ENCODE data around the gene RNF220.
"Not testable (repeated sequence)": the region's sequence is repeated elsewhere in the genome, so short reads cannot be mapped to it uniquely, and the experiment has no call there.

The RNF220 gene

DNA sequence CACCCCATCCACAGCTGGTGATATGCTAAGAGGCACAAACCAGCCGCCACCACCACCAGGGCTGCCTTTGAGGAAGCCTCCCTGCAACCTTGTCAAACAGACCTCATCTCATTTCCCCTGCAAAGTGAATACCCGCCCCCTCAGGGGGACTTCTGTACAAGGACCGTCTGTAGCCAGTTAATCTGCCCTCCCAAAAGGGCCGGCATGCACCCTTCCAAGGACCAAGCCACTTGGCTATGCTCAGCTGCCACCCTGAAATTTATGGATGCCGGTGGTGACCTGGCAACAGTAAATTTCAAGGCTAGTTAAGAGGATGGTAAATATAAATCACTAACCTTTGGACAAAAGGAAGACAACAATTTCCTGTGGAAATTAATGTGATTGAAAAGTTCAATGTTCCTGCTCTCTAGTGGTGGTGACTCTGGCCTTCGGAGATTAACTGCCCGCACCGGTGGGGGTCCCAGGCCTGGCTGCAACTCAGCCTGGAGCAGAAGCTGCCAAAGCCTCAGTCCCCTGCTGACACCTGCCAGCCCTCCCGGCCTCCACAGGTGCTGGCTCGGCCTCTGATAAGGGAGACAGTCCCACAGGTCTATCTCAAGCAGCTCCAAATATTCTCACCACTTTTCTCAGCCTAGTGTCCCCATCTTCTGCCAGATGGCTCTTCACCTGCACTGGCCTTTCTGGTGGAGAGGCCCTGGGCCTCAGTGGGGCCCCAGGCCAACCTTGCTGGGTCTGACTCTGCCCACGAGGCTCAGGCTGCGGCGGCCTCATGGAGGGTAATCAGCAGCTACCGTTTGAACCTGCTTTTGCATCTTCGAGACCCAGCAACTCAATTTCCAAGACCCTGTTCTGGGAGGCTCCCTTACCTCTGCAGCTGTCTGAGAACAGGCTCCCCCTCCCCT is 257.0 kb downstream of the RNF220 start:
- peak; percentile 62 for DNase-seq

GRCh38 chr1:44662683-44663030 is 257.6 kb downstream of the RNF220 start:
- no peak for DNase-seq

GRCh38 chr1:44663417-44663816 is 258.4 kb downstream of the RNF220 start:
- no peak for DNase-seq

- DNase-seq, result no peak
These were observed 259.8 kb downstream of the RNF220 start for GRCh38 chr1:44664730-44665370.

- DNase-seq, result not testable (repeated sequence)
These were observed 261.7 kb downstream of the RNF220 start for GRCh38 chr1:44666719-44667118.

DNA sequence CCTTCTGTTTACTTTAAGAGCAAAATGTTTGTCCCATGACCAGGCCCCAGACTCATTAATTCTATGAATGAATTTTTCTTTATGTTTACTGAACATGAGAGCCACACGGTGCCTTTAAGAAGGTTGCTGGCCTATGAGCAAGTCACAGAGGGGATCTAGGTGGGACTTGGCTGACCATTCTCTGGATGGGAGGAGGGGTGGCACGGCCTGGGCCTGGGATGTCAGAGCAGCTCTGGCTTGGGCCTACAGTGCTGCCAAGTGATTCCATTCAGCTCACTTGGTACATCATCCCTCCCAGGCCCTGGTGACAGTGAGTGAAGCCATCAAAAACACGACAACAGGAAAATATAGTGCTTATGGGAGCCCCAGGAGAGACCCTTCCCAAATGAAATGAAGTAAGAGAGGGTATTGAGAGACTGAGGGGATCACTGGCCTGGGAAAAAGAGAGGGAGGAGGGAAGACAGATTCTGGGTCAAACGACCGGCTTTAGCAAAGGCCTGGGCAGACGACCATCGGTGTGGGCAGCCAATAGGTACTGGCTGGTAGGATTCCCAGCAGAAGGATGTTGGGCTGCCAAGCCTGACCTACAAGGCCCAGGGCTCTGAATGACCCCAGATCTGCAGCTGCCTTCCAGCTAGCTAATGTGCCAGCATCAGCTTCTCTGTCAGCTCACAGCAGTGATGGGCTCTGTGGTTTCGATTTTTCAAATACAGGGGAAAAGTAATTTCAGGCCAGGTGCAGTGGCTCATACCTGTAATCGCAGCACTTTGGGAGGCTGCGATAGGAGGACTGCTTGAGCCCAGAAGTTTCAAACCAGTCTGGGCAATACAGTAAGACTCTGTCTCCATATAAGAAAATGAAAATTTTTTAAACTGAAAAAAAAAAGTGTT is 265.9 kb downstream of the RNF220 start:
- DNase-seq, result no peak

DNA sequence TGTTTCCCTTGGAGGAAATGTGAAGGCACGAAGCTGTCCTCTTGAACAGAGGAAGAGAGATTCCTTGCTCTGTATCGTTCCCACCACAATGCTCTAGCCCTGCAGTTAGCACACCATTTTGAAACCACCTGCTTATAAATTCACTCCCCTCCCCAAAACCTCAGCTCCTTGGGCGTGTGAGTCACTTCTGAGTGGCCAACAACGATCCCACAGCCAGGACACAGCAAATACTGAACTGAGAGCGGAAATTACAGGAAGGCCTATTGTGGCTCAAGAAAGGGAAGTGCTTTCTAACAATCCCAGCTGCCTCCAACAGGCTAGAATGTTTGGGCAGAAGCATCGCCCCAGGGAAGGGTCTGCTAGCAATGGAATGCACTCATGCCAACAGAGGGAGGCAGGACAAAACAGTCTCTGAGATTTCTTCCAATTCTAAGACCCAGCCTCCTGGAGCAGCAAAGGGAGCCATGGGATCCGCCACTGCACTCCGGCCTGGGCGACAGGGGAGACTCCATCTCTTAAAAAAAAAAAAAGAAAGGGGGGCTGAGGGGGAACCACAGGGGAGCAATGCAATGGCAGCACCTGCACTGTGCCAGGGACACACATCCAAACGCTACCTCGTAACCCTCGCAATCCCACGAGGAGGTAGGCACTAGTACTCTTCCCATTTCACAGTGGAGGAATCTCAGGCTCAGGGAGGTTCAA is 267.4 kb downstream of the RNF220 start:
- no peak for DNase-seq

DNA sequence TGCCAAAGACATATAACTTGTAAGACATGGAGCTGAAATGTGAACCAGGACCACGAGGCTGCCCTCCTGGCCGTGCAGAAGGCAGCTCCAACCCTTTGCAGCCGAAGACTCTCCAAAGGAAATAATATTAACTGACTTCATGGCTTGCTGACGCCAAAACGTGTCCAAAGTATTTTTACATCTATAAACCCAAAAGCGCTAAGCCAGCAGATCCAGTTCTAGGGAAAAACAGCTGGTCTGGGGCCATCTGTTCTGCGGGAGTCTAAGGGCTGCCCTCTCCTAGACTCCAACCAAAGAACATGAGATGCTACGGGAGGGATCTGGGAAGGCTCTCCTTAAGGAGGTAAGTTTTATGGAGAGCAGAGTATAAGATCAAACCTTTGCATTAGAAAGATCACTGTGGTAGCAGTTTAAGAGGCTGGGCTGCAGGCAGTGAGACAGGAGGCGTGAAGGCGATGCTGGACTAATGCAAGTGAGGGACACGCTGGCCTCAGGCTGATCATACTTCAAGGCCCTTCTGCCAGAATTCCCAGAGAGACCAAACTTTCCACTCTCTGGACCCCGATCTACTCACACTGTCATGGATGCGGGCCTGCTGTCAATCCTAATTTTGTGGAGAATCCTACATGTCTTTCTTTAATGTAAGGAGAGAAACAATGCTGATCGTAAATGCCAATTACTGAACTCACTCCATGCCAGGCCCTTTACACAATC is 268.1 kb downstream of the RNF220 start:
- DNase-seq, result no peak

GRCh38 chr1:44673675-44674112 is 268.6 kb downstream of the RNF220 start:
- no peak for DNase-seq

DNA sequence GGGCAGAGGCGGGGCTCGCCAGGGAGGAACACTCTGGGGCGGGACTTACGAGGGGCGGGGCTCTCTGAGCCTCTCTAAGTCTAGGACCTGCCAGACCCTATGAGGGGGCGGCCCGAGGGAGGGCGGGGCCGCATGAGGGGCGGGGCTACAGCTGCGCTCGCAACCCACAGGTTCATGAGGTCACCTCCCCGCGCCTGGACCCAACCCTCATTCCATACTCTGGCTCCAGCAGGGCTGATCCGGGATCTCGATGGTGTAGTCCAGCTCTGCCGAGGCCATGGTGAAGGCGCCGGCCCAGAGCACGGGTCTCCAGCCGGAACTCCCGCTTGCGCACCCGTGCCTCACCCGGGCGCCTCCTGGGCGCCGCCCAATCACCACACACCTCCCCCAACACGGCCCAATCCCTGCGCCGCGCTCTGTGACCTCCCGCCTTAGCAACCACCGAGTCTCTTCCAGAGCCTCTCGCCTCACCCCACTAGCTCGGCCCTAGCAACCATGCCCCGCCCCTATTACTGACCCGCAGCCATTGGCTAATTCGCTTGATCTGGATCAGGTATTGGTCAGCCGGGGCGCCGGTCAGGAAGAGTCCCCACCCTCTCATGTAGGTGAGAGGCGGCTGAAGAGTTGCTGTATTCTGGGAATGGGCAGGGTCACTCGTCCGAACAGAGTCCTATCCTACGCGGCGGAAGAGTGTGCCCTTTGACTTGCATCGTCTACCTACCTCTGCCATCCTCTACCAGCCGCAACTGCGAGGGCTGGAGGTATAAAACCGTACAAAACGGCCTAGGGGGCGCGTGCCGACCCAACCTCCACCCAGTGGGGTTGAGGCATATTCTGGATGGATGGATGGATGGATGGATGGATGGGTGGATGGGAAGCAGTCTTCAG is 269.3 kb downstream of the RNF220 start, which contains the start of the genes ARMH1 and TMEM53:
Gene ARMH1, plus strand, starts transcription at position 602 of the 888 bp plus-strand sequence. CDS start 14,984 bp downstream, outside the sequence.
Gene TMEM53, minus strand, starts transcription at position 369 of the 888 bp plus-strand sequence. Its CDS starts 90 bp downstream, at position 279.
- peak; percentile 100 for DNase-seq

- DNase-seq, result no peak
These were observed 270.1 kb downstream of the RNF220 start for GRCh38 chr1:44675186-44675585.

GRCh38 chr1:44676484-44677200 is 271.6 kb downstream of the RNF220 start:
- peak; percentile 55 for DNase-seq

GRCh38 chr1:44677201-44677766 is 272.2 kb downstream of the RNF220 start:
- peak; percentile 69 for DNase-seq

DNA sequence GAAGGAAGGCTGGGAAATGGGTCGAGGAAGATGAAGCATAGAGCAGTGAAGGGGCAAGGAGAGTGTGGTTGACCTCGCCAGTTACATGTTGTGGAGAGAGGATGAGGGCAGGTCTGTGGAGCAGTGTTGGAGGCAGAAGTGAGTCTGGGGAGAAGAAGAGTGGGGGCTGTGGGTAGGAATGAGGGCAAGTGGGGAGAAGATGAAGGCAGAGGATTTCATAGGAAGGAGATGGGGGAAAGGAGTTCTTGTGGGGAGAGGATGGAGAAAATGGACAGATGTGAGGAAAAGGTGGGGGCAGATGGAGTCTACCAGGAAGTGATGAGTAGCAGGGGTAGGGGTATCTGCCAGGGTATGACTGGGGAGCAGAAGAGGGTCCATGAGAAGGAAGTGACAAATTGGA is 273.1 kb downstream of the RNF220 start:
- no peak for DNase-seq

DNA sequence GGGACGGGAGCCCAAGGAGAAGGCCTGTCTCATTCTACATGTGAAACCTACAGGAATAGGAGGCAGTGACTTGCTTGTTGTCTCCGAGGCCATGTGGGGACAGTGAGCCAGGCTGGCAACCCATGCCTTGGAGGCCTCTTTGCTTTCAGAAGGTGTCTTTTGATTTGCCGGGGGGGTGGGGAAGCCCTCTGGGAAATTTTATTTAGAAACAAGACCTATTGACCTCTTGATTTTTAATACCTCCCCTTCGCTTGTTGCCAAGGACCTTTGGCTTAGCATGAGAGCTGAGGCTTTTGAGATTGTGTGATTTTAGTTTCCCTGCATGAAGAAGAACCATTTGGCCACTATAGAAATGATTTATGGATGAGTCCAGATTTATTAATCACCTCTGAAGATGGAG is 273.6 kb downstream of the RNF220 start:
- no peak for DNase-seq

DNA sequence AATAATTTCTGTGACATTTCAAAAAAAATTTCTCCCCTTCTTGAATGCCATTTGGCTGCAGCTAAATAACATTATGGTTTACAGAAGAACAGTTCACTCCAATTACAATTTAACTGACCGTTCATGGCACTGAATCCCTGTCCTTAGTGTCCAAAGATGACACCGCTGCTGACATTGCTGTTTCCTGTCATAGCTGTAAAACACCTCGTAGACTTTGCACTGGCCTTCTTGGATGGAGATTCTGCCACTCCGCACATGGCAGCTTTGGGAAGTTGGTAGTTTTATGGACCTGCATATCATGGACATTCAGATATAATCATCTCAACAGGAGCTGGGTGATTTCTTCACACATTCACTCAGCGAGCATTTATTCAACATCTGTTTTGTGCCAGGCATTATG is 274.4 kb downstream of the RNF220 start:
- no peak for DNase-seq

- peak; percentile 83 for DNase-seq
These were observed 277.1 kb downstream of the RNF220 start for GRCh38 chr1:44681905-44682882.

DNA sequence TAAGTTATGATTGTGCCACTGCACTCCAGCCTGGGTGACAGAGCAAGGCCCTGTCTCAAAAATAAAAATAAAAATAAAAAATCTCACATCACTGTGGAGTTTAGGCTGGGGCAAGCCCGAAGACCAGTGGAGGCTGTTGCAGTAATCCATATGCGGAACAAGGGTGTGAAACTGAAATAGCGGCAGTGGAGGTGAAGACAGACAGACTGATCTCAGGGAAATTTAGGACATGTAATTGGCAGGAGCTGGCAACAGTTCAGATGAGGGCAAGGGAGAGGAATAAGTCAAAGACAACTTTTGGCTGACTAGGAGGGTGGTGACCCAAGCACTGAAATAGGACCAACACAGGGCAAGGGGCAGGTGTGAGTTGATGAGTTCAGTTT is 277.8 kb downstream of the RNF220 start:
- no peak for DNase-seq
